ENCODE measurements around the gene ATP5F1B. TPM values are rescaled to one million over a fixed set of nuclear protein-coding genes. Genes with fewer than 3 reads are reported as not detected.

ATP5F1B gene
- total and polyA plus RNA-seq, 9 of the 15 experiments (the other 6 are each of a cell fraction or from before 2014, with no cell fraction given), result 908 to 3,125 (median 1,482) TPM

DNA sequence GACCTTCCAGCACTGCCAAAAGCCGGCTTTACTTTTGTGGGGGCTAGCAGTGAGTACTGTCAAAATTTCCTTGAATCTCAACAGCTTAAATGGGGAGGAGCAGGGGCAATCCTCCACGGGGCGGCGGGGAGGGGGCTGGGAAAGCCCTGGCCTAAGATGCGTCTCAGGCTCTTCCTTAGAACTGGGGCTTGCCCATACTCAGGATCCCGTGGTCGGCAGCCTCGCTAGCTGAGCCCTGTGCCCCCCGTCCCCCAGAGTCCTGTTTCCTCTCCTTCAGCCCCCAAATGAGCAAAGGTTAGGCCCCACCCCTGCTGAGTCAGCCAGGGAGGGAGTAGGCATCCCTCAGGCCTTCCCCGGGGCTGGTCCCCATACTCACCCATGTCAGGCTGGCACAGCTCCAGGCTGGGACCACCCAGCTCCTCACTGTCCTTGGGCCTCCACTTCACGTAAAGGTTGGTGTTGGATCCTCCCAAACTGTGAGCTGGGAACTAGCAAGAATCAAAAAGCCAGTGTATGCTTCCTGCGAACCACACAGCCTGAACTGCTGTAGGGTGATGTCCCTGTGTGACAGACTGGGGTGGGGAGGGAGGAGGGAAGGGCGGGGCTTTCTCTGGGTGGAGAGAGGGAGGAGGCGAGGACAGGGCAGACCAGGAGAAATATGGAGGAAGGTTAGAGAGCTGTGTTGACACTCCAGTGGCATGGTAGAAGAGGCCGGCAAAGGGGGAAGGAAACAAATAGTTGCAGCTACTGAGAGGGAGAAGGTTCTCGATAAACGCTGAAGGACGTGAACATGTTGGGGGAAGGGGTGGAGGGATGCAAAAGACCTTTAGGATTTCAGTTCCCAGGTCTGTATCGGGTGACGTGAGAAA is 9.7 kb downstream of the ATP5F1B start (continued):
- TF ChIP-seq MNT (conservative IDR thresholded peaks at IDR 0.05) (peak; percentile 36 to 49; a peak in 3 of 4 replicates), ZNF699 (CRISPR knock-in tag; IDR thresholded peaks at IDR 0.05; ENCODE audit: insufficient replicate concordance) (no peak), PRMT5 (CRISPR knock-in tag; IDR thresholded peaks at IDR 0.05) (no peak), ZNF174 (CRISPR knock-in tag; IDR thresholded peaks at IDR 0.05) (no peak), ZNF764 (CRISPR knock-in tag; IDR thresholded peaks at IDR 0.05; ENCODE audit: low read depth) (no peak), CXXC5 (CRISPR knock-in tag; IDR thresholded peaks at IDR 0.05) (no peak), GATA2 (CRISPR knock-in tag; IDR thresholded peaks at IDR 0.05) (no peak), MTA1 (IDR thresholded peaks at IDR 0.05; ENCODE audit: borderline replicate concordance) (peak; percentile 18; the same call in 1 of the 2 replicates), FOXK2 (conservative IDR thresholded peaks at IDR 0.05 in 1 of 2, IDR thresholded peaks at IDR 0.05 in 1 of 2; ENCODE audit: low read depth in 2 of 2) (peak; percentile 76 to 89), ZNF639 (CRISPR knock-in tag; conservative IDR thresholded peaks at IDR 0.05 in 1 of 2, IDR thresholded peaks at IDR 0.05 in 1 of 2) (no peak)
- TF ChIP-seq, protein P1, sequence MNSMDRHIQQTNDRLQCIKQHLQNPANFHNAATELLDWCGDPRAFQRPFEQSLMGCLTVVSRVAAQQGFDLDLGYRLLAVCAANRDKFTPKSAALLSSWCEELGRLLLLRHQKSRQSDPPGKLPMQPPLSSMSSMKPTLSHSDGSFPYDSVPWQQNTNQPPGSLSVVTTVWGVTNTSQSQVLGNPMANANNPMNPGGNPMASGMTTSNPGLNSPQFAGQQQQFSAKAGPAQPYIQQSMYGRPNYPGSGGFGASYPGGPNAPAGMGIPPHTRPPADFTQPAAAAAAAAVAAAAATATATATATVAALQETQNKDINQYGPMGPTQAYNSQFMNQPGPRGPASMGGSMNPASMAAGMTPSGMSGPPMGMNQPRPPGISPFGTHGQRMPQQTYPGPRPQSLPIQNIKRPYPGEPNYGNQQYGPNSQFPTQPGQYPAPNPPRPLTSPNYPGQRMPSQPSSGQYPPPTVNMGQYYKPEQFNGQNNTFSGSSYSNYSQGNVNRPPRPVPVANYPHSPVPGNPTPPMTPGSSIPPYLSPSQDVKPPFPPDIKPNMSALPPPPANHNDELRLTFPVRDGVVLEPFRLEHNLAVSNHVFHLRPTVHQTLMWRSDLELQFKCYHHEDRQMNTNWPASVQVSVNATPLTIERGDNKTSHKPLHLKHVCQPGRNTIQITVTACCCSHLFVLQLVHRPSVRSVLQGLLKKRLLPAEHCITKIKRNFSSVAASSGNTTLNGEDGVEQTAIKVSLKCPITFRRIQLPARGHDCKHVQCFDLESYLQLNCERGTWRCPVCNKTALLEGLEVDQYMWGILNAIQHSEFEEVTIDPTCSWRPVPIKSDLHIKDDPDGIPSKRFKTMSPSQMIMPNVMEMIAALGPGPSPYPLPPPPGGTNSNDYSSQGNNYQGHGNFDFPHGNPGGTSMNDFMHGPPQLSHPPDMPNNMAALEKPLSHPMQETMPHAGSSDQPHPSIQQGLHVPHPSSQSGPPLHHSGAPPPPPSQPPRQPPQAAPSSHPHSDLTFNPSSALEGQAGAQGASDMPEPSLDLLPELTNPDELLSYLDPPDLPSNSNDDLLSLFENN (IDR thresholded peaks at IDR 0.05; ENCODE audit: low read depth in 2 of 2, low read length in 2 of 2), result no peak
- TF ChIP-seq, protein P2, sequence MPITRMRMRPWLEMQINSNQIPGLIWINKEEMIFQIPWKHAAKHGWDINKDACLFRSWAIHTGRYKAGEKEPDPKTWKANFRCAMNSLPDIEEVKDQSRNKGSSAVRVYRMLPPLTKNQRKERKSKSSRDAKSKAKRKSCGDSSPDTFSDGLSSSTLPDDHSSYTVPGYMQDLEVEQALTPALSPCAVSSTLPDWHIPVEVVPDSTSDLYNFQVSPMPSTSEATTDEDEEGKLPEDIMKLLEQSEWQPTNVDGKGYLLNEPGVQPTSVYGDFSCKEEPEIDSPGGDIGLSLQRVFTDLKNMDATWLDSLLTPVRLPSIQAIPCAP (CRISPR knock-in tag; IDR thresholded peaks at IDR 0.05; ENCODE audit: borderline replicate concordance), result no peak
- TF ChIP-seq, protein P3, sequence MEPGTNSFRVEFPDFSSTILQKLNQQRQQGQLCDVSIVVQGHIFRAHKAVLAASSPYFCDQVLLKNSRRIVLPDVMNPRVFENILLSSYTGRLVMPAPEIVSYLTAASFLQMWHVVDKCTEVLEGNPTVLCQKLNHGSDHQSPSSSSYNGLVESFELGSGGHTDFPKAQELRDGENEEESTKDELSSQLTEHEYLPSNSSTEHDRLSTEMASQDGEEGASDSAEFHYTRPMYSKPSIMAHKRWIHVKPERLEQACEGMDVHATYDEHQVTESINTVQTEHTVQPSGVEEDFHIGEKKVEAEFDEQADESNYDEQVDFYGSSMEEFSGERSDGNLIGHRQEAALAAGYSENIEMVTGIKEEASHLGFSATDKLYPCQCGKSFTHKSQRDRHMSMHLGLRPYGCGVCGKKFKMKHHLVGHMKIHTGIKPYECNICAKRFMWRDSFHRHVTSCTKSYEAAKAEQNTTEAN (CRISPR knock-in tag; IDR thresholded peaks at IDR 0.05), result no peak
- TF ChIP-seq, protein P4, sequence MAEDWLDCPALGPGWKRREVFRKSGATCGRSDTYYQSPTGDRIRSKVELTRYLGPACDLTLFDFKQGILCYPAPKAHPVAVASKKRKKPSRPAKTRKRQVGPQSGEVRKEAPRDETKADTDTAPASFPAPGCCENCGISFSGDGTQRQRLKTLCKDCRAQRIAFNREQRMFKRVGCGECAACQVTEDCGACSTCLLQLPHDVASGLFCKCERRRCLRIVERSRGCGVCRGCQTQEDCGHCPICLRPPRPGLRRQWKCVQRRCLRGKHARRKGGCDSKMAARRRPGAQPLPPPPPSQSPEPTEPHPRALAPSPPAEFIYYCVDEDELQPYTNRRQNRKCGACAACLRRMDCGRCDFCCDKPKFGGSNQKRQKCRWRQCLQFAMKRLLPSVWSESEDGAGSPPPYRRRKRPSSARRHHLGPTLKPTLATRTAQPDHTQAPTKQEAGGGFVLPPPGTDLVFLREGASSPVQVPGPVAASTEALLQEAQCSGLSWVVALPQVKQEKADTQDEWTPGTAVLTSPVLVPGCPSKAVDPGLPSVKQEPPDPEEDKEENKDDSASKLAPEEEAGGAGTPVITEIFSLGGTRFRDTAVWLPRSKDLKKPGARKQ (CRISPR knock-in tag; IDR thresholded peaks at IDR 0.05), result no peak
